Activated CD8-positive, alpha-beta T cell treated with anti-CD3 and anti-CD28 coated beads for 36 hours (primary cell): ENCODE results near the gene ZSWIM5. TPM values are rescaled to one million over a fixed set of nuclear protein-coding genes. Genes with fewer than 3 reads are reported as not detected.

Experiments used
- ATAC-seq: fragments of 200-7000 bp; cut with Tn5 transposase; one replicate; pipeline ENCODE4 v1.10.0; 2021; ENCODE audit warnings: mild to moderate bottlenecking, moderate library complexity
- CTCF ChIA-PET: fragments of 350-600 bp; sonication (Branson Sonifier 250); formaldehyde crosslinking; loops from one replicate; lab custom pipeline; 2021; ENCODE audit warnings: antibody characterized with exemption; lab: Charles Lee
- POLR2A ChIA-PET: fragments of 350-600 bp; sonication (Branson Sonifier 250); formaldehyde crosslinking; loops from one replicate; lab custom pipeline; 2021; ENCODE audit warnings: antibody characterized with exemption; lab: Charles Lee
- DNase-seq: peaks from one replicate; pipeline ENCODE4 v3.0.0-alpha.2; 2020
- H3K27ac Mint-ChIP-seq: one replicate; pipeline ENCODE4 v1.8.0; 2021; ENCODE audit warnings: mild to moderate bottlenecking, mixed read lengths
- H3K27me3 Mint-ChIP-seq: one replicate; pipeline ENCODE4 v1.8.0; 2021; ENCODE audit warnings: mixed read lengths
- H3K36me3 Mint-ChIP-seq: one replicate; pipeline ENCODE4 v1.8.0; 2021; ENCODE audit warnings: low read depth, mixed read lengths
- H3K4me1 Mint-ChIP-seq: one replicate; pipeline ENCODE4 v1.8.0; 2021; ENCODE audit warnings: low read depth, mixed read lengths
- H3K4me3 Mint-ChIP-seq: one replicate; pipeline ENCODE4 v1.8.0; 2021; ENCODE audit warnings: mild to moderate bottlenecking, moderate library complexity, mixed read lengths
- H3K9me3 Mint-ChIP-seq: one replicate; pipeline ENCODE4 v1.8.0; 2021; ENCODE audit warnings: mixed read lengths
- intact Hi-C: fragments of 100-400 bp; cut with micrococcal nuclease; formaldehyde crosslinking; loops from one replicate; pipeline ENCODE4 v1.10.0; 2022
- total RNA-seq, 2 experiments: library from RNA; stranded (reverse); gene quantifications; one replicate each; pipeline ENCODE4 v1.2.3, GENCODE V29; 2021
- TF ChIP-seq, protein P1 (sequence below): fragments of 200-600 bp; IDR thresholded peaks from one replicate; pipeline ENCODE4 v1.8.0; 2022; ENCODE audit warnings: antibody characterized with exemption, mild to moderate bottlenecking

Gene ZSWIM5
- total RNA-seq, 2 experiments from 2014 or later: 0.70 to 0.87 TPM

DNA sequence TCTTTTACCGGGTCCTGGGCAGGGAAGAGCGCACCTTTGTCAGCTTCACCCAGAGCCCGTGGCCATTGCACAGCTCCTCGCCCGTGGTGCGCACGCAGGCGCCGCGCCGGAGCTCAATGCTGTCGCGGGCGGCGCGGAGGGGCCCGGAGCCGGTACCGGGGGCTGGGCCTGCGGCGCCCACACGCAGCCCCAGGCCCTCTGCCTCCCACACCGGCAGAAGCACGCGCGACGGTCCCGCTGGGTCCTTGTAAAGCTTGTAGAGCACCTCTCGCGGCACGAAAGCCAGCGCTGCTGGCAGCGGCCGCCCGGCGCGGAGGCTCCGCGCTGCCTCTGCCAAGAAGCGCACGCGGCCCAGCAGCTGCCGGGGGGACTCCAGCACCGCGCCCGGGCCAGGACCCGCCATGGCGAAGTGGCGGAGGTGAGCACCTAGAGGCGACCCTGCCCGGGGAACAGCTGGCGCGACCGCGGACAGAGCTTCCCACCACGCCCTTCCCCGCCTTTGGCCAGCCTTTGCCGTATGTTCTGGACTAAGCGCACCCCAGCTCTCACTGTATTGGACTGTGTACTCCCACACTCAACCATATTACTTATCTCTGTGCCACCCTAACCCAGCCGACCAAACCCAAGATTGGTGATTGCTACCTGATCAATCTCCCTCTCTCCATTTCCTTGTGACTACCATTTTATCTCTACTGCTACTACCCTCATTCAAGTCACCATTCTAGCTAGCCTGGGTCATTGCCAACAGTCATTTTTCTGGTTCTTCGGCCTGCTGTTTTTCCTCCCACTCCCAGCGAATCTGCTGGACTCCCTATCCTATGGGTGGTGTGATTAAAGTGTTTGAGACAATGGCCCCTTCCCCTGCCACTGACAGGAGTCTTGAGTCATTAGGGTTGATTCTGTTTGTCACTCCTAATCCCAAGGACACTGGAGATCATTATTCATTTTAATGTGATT lies 195.3 kb downstream of the ZSWIM5 start, which contains the start of gene HECTD3:
HECTD3 (minus strand) TSS at position 470 of the 957 bp plus-strand sequence; CDS start at position 403, 67 bp downstream.
- POLR2A ChIA-PET: interaction anchor here (0.6 to 5.2 kb wide), 32 partner anchors 9 to 511 kb away, joined by 3 to 49 read pairs (median 4); partner anchors contain the start of genes CCDC163, EIF2B3, HPDL and MMACHC
- CTCF ChIA-PET: interaction anchor here (0.8 to 12.5 kb wide), 28 partner anchors 12 to 482 kb away, joined by 3 to 321 read pairs (median 4); partner anchors contain the start of genes EIF2B3, HPDL, MUTYH and TESK2
- intact Hi-C loops: loop anchor here (5.0 to 10.0 kb wide), 2 partner anchors 184 to 481 kb away; partner anchors contain the start of gene TESK2
- Mint-ChIP-seq H3K4me3 (peak within 1 kb of the TSS; percentile 77), H3K27me3 (no peaks in the 10 kb centered on the region), H3K27ac (peak within 1 kb of the TSS; percentile 92), H3K4me1 (peaks cover 31% of the 10 kb centered on the region), H3K36me3 (peaks cover 8% of the 10 kb centered on the region), H3K9me3 (no peaks in the 10 kb centered on the region)
- TF ChIP-seq, protein P1, sequence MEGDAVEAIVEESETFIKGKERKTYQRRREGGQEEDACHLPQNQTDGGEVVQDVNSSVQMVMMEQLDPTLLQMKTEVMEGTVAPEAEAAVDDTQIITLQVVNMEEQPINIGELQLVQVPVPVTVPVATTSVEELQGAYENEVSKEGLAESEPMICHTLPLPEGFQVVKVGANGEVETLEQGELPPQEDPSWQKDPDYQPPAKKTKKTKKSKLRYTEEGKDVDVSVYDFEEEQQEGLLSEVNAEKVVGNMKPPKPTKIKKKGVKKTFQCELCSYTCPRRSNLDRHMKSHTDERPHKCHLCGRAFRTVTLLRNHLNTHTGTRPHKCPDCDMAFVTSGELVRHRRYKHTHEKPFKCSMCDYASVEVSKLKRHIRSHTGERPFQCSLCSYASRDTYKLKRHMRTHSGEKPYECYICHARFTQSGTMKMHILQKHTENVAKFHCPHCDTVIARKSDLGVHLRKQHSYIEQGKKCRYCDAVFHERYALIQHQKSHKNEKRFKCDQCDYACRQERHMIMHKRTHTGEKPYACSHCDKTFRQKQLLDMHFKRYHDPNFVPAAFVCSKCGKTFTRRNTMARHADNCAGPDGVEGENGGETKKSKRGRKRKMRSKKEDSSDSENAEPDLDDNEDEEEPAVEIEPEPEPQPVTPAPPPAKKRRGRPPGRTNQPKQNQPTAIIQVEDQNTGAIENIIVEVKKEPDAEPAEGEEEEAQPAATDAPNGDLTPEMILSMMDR: no peak
- ATAC-seq: peak; percentile 60
- peak; percentile 73 for DNase-seq

DNA sequence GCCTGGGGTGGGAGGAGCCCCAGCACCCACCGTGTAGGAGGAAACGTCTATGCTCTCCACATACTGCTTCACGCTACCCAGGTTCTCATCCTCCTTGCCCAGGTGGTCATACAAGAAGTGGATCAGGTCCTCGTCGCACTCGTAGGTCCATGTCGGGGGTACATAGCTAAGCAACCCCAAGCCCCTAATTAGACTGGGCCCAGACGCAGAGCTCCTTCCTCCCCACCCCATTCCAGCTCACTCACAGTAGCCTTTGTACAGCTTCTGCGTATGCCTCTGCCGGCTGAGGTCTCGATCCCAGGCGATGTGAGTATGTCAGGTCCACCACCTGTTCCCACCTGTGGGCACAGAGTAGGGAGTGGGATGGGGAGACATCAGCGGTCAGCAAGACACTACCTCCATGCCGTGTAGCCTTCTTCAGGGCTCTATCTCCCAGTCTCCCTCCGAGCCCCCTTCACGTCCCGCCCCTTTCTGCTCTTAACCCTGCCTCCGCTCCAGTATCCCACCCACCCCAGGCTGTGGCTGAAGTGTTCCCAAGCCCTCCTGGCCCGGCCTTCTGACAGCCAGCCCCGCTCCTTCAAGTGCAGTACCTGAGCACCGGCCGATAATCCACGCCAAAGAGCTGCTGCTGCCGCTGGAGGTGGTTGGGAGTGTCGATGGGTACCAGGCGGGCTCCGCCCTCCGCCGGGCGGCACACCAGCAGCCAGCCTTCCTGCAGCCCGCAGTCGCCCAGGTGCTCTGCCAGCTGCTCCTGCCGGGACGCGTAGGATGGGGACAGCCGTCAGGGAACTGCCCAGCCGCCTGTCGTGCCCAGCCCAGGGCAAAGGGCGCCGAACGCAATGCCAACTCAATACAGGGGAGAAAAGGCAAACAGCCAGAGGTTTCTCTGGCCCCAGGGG lies 196.2 kb downstream of the ZSWIM5 start:
- H3K4me1 Mint-ChIP-seq: peaks cover 31% of the 10 kb centered on the region
- ATAC-seq (no peak), DNase-seq (peak; percentile 46)
- peak overlapping the region; percentile 43 for H3K27ac Mint-ChIP-seq
- H3K9me3 Mint-ChIP-seq: no peaks in the 10 kb centered on the region
- ChIA-PET CTCF (interaction anchor here (0.7 to 12.5 kb wide), 13 partner anchors 8 to 483 kb away, joined by 3 to 321 read pairs (median 4); partner anchors contain the start of genes EIF2B3 and TESK2), POLR2A (interaction anchor here (0.6 to 5.2 kb wide), 23 partner anchors 10 to 490 kb away, joined by 3 to 49 read pairs (median 4); partner anchors contain the start of genes CCDC163, EIF2B3, HPDL and MMACHC)
- no peaks in the 10 kb centered on the region for H3K27me3 Mint-ChIP-seq
- peak overlapping the region; percentile 77 for H3K4me3 Mint-ChIP-seq
- intact Hi-C loops: loop anchor here (5.0 to 10.0 kb wide), 2 partner anchors 185 to 482 kb away; partner anchors contain the start of gene TESK2
- H3K36me3 Mint-ChIP-seq: peaks cover 7% of the 10 kb centered on the region
- TF ChIP-seq, protein P1: no peak

DNA sequence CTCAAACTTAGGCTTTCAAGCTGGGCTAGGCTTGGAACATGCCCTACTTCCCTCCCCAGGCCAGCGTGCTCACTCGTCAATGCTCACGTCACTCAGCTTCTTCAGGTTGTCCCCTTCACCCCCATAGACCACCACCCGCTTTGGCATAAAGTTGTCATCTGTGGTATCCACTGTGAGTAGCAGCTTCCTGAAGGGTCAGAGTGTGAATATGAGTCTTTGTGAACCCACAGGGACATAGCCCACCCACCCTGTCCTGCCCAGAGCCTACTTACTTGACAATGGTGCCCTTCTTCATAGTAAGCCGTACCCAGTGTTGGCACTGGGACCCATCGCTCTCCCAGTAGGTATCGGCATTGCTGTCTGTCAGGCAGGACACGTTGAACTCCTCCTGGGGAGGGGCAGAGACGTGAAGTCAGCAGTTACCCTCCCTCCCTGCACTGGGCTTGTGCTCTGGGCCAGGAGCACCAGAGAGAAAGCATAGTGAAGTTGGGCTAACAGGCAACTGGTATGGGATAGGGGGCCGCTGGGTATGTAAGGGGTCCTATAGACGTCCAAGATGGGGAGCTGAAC lies 197.0 kb downstream of the ZSWIM5 start:
- TF ChIP-seq, protein P1: no peak
- intact Hi-C loops: no loop called here
- Mint-ChIP-seq H3K36me3 (peaks cover 3% of the 10 kb centered on the region), H3K9me3 (no peaks in the 10 kb centered on the region), H3K27ac (no peak overlapping the region), H3K27me3 (no peaks in the 10 kb centered on the region), H3K4me3 (peak overlapping the region; percentile 77), H3K4me1 (peaks cover 27% of the 10 kb centered on the region)
- POLR2A ChIA-PET: interaction anchor here (1.0 to 4.6 kb wide), 5 partner anchors 22 to 339 kb away, joined by 3 to 49 read pairs (median 35); partner anchors contain the start of genes EIF2B3 and RNU5D-1
- ATAC-seq (no peak), DNase-seq (no peak)
- CTCF ChIA-PET: interaction anchor here (1.4 to 12.5 kb wide), 2 partner anchors 174 to 288 kb away, joined by 4 to 321 read pairs; no protein-coding TSS in a partner anchor

DNA sequence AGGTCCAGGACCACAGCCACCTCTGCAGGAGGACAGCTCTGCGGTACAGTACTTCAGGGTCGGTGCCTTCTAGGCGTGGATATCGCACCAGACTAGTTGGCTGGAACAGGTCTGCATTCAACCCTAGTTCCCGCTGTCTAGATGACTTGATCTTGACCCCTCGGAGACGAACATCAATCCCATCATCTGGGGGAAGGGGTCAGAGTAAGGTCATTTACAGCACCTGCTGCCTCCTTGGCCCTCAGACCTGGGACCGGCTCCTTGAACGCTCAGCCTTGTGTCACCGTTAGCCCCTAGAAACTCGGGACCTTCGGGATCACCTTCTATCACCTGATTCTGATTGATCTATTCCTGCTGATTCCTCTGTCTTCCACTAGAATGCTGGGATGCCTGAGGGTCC lies 197.9 kb downstream of the ZSWIM5 start:
- CTCF ChIA-PET: no interaction called here
- ATAC-seq (no peak), DNase-seq (no peak)
- Mint-ChIP-seq H3K4me3 (no peak overlapping the region), H3K36me3 (no peaks in the 10 kb centered on the region), H3K9me3 (no peaks in the 10 kb centered on the region), H3K27ac (no peak overlapping the region), H3K27me3 (no peaks in the 10 kb centered on the region), H3K4me1 (peaks cover 19% of the 10 kb centered on the region)
- intact Hi-C loops: no loop called here
- TF ChIP-seq, protein P1: no peak
- POLR2A ChIA-PET: interaction anchor here (1.6 to 4.6 kb wide), 3 partner anchors 21 to 277 kb away, joined by 7 to 49 read pairs (median 37); partner anchors contain the start of genes EIF2B3 and RNU5D-1
